ENCODE results near the gene MAD2L1.
A peak's percentile ranks its signal among the peaks of the same experiment; 100 is the strongest.

The MAD2L1 gene

DNA sequence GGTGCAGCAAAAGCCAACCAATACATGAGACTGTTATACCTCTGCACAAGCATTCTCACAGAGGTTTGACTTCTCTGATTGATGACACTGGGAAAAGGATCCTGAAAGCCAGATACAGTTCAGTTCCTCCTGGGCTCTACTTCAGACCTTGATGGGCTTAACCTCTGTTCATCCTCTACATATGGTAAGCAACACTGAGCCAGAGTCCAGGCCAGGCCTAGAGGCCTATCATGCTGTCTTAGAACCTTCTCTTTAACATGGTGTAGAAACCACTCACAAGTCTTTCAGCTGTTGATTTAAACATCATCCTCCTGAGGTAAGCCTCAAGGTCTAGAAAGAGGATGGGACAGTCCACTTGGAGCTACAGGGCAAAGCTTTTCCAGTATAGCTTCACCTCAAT lies 9.2 kb downstream of the MAD2L1 start:
- no peak for DNase-seq (ENCODE audit: low read depth in 2 of 2)

DNA sequence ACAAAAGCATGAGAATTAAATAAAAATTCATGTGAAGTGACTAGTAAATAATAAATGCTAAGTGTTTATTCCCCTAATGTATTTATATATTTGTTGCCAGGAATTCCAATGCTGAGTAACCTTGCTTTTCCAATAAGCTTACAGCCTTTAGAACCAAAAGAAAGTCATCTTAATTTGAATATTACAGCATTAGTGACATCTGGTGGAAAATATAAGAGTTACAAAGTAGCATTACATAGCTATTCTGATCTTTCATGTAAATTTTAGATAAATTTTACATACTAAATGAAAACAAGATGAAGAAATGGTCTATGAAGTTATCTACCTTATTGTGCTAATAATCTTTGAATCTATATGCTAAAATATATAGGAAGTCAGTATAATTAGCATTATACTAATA lies 10.4 kb downstream of the MAD2L1 start:
- DNase-seq (ENCODE audit: low read depth in 2 of 2): no peak

DNA sequence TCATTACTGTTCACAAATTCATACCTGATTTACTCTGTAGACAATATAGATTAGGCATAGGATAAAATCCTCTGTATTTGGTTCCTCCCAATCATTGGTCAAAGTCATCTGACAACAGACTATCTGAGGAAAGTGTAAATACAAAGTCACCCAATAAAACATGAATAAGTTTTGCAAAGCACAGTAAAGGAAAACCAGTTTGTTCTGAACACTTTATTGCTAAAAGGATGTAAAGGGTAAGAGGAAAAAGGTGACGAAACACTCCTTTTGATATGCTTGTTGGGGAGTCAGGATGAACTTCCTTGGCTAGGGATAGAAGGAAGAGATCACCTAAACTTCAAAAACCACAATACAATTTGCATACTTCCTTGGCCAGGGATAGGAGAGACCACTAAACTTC lies 10.9 kb downstream of the MAD2L1 start:
- DNase-seq (ENCODE audit: low read depth in 2 of 2): no peak

DNA sequence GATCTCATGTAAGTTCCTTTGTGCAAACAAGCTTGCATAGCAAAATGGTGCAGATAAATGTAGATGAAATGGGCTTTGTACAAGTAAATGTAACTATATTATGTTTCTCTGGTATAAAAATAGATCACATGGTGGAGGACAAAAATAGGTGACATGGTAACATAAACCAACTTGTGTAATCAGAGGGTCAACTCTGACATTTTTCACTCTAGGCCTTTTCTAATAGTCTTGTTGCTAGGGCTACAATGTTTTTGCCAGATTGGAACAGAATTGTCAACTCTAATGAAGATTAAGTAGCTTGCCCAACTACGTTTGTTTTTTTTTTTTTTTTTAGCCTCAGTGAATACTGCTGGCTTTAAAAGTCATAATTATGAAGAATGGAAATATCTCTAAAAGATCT lies 11.5 kb downstream of the MAD2L1 start:
- DNase-seq (ENCODE audit: low read depth in 2 of 2): no peak

DNA sequence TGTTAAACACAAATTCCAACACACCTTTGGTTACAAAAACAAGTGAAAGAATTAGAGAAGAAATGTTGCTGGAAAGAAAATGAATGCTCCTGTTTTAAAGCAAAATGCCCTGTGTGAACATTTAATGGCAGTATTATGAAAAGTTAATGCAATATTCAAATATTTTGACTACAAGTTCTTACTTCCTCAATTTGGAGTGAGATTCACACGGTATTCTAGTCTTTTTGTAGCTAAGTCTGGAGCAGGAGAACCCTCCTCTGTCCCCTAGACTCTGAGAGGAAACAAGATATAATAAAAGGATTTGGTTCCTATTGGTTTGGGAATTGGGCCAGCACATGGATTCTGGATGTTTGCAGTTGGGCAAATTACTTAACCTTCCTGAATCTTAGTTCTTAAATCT lies 12.7 kb downstream of the MAD2L1 start:
- no peak for DNase-seq (ENCODE audit: low read depth in 2 of 2)

DNA sequence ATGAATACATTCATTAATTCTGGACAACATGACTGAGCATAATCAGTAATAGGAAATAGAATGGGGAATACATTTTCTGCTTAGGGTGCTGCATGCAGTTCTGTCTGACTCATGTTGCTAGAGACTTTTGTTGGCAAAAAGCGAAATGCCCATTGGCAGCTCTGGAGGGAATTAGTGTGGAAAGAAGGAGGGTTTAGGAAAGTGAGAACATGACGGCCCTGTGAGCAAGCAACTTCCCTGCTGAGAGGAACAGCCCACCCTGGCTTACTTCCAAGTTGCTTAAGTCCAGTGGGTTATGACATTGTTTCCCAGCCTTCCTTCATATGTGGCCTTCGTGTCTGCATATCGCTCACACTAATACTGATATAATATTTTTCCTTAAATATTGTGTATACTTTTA lies 13.8 kb downstream of the MAD2L1 start:
- no peak for DNase-seq (ENCODE audit: low read depth in 2 of 2)

DNA sequence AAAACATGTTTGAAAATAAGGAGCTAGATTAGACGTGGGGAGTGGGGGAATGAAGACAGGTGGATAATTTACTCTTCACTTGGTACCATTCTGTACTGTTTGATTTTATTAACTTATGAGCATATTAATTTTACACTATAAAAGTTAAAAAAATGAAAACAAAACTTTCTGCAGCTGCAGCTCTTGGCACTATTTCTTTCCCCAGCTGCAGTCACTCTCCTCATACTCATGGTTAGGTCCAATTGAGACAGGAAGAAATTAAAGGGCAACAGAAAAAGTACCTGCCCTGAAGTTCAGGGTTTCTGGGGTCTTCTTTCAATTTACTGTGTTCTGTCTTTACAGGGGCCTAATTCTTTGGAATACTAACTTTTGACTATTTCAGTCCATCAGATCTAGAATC lies 15.4 kb downstream of the MAD2L1 start:
- no peak for DNase-seq (ENCODE audit: low read depth in 2 of 2)

DNA sequence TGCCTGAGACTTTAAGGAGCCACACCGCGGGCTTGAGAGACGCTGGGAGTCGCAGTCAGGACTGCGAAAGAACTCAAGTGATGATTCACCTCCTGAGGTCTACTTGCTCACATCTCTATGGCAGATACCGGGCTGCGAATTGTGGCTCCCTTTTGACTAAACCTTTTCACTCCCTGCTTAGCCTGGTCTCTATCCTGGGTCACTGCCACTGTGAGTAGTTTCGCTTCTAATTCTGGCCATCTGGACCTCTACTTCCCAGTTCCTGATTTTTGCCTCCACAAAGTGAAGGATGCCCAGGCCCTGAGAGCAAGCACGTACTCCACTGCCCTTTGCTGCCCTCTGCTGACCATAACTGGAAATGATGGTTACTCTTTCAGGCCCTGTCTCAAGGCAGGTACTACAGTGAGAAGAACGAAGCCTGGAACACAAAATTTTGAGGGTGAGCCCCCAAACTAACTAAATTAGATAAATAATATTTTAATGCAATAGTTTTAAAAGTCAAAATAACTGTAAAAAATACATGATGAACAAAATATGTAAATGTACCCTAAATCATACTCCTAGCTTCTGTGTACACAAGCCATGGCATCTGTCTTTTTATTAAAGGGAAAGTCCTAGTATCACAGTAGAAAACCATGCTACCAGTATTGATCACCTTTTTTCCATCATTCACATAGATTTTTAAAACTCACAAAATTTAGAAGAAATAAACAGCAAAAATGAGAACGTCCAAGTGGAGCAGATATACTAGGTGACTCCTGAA lies 16.7 kb downstream of the MAD2L1 start:
- peak; percentile 52 to 62 for DNase-seq (ENCODE audit: low read depth in 2 of 2)

DNA sequence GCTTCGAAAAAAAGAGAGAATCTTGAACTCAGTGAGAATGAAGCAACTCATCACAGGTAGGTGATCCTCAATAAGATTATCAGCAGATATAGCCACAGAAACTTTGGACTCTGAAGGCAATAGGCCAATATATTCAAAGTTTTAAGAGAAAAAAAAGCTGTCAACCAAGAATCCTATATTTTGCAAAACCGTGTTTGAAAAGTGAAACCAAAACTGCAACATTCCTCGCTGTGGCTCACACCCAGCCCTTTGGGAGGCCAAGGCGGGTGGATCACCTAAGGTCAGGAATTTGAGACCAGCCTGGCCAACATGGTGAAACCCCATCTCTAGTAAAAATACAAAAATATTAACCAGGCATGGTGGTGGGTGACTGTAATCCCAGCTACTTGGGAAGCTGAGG lies 22.8 kb downstream of the MAD2L1 start:
- no peak for DNase-seq (ENCODE audit: low read depth in 2 of 2)

DNA sequence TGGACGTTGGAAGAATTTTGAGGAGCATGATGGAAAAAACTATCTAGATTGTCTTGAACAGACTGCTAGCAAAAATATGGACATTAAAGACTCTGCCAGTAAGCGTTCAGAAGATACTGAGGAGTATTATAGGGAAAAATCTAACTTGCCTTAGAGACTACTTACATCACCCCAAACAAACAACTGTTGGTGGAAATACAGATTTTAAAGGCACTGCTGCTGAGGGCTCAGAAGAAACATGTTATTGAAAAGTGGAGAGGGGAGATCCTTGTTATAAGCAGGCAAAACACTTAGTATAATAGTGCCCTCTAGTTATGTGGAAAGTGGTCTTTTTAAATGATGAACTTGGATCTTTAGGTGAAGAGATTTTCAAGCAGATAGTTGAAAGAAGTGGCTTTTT lies 29.2 kb downstream of the MAD2L1 start:
- no peak for DNase-seq (ENCODE audit: low read depth in 2 of 2)

DNA sequence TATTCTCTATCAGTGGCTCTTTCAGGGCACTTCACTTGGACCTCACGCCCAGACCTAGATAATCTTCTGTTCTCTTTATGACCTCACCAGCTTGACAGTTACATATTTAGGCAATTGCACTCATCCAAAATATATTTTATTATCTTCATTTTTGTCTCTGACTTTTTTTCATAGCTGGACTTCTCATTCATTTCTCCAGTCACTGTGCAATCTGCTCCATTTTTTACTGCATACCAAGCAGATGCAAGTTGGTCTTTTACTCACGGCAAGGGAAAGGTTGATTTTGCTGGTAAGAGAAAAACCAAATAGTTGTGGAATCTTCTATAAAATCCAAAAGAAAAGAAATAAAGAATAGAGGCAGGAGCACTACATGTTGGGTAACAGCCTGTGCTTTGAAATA lies 31.7 kb downstream of the MAD2L1 start:
- DNase-seq (ENCODE audit: low read depth in 2 of 2): no peak

DNA sequence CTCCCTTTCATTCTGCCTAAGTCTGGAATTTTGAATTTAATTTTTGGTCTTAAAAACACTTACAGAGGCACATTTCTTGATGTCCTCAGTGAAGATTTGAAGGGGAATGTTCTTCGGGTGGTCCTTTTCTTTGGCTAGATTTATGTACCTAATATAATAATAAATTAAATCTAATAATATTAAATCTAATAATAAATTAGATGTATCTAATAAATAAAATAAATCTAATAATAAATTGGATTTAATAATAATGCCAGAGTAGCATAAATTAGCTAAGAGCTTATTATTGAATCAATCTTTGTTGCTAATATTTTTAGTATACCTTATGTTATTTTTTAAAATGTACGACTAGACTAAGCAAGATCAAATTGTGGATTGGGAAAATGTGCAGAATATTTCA lies 39.8 kb downstream of the MAD2L1 start:
- DNase-seq (ENCODE audit: low read depth in 2 of 2): no peak

DNA sequence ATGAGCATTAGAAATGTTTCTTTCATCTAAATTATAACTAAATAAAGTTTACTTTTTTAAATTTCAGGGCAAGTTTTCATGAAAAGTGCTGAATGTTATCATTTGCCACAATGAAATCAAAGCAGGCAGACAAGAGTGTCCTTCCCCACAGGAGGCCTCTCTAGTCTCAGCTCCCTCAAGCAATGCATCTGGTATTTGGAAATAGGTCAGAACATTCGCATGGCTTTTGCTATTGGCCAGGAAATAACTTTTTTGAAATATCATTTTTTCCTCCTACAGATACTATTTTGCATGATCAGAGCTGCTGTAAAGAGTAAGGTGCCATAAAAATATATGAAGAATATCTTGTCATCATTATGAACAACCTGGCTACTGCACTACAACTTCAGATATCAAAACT lies 41.1 kb downstream of the MAD2L1 start:
- DNase-seq (ENCODE audit: low read depth in 2 of 2): no peak

DNA sequence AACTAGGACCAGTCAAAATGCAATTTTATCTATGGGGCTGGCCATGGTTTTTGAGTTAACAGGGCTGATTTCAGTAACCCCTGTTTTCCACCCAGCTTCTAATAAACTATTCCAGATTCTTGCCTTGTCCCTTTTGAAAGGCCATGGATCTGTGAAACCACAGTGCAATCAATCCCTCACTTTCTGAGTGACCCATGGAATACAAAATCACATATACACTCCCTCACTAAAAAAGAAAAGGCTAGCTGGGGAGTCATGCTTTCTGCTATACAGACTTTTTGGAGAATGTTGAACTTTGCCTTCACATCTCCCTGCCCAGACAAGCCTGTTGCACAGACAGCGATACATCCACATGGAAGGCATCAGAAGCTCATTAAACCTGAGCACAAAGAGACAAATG lies 47.9 kb downstream of the MAD2L1 start:
- DNase-seq (ENCODE audit: low read depth in 2 of 2): no peak

DNA sequence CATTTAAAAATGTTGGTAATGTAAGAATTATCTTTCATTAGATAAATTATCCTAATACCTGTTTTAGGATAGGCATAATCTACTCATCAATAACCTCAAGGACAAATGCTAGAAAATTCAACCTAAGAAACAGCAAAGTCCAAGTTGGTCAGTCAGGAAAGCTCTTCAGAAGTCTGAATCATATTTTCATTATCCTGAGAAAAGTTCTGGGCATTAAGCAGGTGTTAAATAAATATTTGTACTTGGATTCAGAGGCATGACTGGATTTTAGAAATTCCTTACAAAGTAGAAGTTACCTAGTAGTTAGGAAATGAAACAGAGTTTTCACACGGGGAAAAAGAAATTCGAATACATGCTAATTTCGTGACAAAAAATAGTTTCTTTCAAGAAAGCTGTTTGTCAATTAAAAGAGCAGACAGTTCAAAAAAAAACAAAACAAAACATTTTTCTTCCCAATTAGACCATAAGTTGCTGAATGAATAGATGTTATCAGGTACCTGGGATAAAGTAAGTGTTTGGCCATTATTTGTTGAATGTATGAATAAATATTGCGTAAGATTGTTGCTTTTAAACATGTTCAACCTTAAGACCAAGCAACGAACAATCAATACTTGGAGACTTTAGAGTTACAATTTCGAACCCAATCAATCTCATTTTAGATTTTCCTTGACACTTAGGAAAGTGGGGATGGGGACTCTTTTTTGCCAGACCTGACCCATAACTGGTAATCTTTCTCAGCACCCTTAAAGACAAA lies 48.5 kb downstream of the MAD2L1 start:
- DNase-seq (ENCODE audit: low read depth in 2 of 2): no peak

DNA sequence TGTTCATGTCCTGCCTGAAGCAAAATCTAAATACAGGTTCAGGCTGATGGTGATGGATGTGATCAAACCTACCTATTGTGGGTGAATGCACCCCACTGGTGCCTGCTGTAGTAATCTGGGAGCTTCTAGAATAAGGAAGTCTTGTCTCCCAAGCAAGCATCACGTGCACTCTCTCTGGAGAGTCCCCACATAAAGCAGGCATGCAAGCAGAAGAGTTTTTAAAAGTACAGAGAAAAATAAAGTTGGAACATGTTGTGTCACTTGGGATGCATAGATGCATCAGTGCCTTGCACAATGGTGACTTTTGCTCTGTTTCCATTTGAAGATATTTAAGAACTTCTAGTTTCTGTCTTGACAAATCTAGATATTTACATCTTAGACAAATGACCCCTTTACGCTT lies 54.9 kb downstream of the MAD2L1 start:
- DNase-seq (ENCODE audit: low read depth in 2 of 2): no peak

DNA sequence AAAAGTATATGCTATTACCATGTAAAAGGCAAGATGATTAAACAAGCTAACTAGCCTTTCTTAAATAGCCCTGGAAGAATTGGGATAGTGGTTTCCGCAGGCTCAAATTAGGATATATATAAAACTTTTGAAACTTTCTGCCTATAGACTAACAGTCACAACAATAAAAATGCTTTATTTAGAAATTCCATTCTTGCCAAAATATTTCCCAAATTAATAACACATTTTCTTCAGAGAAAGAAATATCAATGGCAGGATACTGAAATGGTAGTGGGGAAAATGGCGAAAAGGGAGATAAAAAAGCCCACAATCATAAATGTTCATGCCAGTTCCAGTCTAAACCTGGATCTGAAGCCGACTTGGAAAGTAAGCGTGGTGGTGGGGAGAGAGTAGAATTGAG lies 56.0 kb downstream of the MAD2L1 start:
- DNase-seq (ENCODE audit: low read depth in 2 of 2): no peak

DNA sequence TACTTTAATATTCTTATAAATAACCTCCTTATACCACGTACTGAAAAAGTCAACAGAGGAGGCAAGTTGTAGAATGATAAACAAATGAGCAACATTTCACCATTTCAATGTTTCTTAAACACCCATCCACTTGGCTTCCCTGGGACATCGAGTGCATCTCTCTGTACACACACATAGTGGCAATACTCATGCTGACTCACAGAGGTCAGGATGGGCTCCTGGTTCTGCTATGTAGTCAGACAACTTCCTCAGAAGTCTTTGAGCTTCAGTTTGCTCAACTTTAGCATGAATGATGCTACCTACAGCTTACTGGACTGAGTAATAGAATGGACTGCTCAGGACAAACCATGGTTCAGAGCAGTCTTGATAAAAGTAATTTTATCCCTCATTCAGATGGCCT lies 56.9 kb downstream of the MAD2L1 start:
- DNase-seq (ENCODE audit: low read depth in 2 of 2): no peak

DNA sequence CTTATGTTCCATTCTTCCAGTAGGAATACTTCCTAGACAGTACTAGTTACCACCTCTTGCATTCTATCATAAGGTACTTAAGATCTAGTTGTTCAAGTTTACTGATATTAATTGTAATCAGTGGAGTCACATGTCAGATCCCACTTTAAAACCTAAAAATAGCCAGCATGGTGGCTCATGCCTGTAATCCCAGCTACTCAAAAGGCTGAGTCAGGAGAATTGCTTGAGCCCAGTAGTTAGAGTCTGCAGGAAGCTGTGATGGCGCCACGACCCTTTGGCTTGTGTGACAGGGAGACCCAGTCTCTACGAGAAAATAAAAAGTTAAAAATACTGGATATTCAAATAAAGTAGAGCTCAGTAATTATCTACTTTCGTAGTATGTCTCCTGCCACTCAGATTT lies 57.7 kb downstream of the MAD2L1 start:
- no peak for DNase-seq (ENCODE audit: low read depth in 2 of 2)

DNA sequence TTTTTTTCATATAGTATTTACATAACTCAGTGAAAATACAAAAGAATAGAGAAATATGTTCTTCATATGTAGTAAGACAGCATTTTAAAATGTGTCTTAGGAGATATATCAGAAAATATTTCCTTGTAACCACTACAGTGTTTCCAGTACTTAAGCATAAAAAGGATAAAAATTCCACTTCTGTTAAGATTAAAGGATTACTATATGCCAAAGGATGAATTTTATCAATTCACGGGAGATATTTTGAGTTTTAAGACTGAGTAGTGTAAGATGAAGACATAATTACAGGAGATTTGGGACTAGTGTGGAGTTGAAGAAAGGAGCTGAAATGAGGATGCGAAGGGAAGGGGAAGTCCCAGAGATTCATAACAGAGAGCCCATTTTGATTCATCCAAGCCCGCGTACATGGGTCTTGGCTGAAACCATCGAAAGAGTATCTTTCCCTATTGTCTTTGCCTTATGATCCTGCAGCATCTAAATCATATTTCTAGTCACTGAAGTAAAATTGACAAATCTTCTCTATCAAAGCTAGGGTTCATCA lies 58.7 kb downstream of the MAD2L1 start:
- no peak for DNase-seq (ENCODE audit: low read depth in 2 of 2)

DNA sequence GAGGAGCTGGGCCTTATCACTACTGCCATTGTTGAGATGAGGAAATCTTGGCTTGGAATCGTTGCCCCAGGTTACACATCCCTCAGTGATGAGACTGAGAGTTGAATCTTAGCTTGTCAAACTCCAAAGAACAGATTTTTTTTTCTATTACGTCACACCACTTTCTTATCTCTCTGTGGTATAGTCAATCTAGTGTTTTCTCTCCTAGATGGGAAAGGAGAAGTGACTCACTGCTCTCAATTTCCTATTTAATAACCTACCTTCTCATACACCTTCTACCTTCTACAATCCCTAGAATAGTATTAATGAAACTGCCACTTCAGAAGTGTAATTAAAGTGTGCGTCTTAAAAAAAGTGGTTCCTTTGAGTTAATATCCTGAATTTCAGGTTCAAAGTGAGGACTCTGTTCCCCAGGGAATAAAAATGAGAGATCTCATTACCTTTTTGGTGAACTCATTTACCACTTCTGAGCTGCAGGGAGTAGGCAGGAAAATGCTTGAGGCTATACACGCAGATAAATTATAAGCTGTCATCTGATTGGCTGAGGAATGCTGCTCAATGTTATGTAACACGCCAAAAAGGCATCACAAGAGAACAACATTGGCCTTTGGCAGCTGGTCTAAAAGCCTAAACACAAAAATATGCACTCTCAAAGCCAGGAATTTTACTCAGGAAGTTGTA lies 59.3 kb downstream of the MAD2L1 start:
- no peak for DNase-seq (ENCODE audit: low read depth in 2 of 2)

Measured in stimulated activated CD4-positive, alpha-beta T cell treated with anti-CD3 and anti-CD28 coated beads, Interleukin-4, amount 100 ng/mL, for 48 hours (primary cell).